Mesothelial cell of epicardium (in vitro differentiated cells): ENCODE results near the gene HAUS8. TPM values are rescaled to one million over a fixed set of nuclear protein-coding genes. Genes with fewer than 3 reads are reported as not detected.

Experiments used
- DNase-seq, 2 experiments: peaks; one replicate each; pipeline ENCODE4 v3.0.0; 2021; ENCODE audit warnings: low spot score in 2 of 2; ENCODE audit not compliant: unreplicated experiment in 2 of 2
- H3K27ac Mint-ChIP-seq: 2 replicates; pipeline ENCODE4 v1.8.0; 2021; ENCODE audit warnings: mixed read lengths
- H3K27me3 Mint-ChIP-seq: 2 replicates; pipeline ENCODE4 v1.8.0; 2021; ENCODE audit warnings: low read depth, mixed read lengths
- H3K36me3 Mint-ChIP-seq: 2 replicates; pipeline ENCODE4 v1.8.0; 2021; ENCODE audit warnings: mixed read lengths
- H3K4me1 Mint-ChIP-seq: 2 replicates; pipeline ENCODE4 v1.8.0; 2021; ENCODE audit warnings: mixed read lengths
- H3K4me3 Mint-ChIP-seq: 2 replicates; pipeline ENCODE4 v1.8.0; 2021; ENCODE audit warnings: mild to moderate bottlenecking, moderate library complexity, mixed read lengths
- H3K9me3 Mint-ChIP-seq: 2 replicates; pipeline ENCODE4 v1.8.0; 2021; ENCODE audit warnings: mixed read lengths
- total RNA-seq: library from RNA; stranded (reverse); gene quantifications from 3 replicates; pipeline ENCODE4 v1.2.1, GENCODE V29; 2021
- TF ChIP-seq, protein P1 (sequence below): fragments of 200-600 bp; sonication (generic); IDR thresholded peaks from one replicate; pipeline ENCODE4 v1.5.0; 2021; ENCODE audit warnings: antibody characterized with exemption; ENCODE audit not compliant: unreplicated experiment

The HAUS8 gene
- total RNA-seq, 1 donor from 2014 or later, result 14.7 TPM

DNA sequence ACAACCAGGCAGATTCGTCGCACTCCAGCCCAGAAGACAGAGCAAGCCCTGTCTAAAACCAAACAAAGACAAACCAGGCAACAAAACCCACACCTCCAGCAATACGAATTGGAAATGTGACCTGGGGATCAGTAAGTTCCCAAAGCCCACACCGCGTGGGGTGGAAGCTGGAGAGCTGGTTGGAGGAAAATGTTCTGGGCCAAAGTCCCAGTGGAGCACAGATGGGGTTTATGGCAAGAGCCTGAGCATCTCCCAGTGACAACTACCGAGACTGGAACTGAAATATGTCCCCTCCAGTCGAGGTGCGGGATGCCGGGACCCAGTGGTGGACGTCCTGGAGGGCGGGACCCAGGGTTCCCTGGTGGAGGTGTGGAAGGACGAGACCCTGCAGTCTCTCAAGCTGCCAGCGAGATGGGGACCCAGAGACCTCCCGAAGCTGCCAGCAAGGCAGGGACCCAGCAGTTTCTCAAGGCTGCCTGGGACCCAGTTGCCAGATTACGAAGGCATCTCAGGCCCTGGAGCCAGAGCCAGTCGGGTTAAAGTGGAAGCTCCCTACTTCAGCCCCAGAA is 26.3 kb downstream of the HAUS8 start:
- TF ChIP-seq, protein P1, sequence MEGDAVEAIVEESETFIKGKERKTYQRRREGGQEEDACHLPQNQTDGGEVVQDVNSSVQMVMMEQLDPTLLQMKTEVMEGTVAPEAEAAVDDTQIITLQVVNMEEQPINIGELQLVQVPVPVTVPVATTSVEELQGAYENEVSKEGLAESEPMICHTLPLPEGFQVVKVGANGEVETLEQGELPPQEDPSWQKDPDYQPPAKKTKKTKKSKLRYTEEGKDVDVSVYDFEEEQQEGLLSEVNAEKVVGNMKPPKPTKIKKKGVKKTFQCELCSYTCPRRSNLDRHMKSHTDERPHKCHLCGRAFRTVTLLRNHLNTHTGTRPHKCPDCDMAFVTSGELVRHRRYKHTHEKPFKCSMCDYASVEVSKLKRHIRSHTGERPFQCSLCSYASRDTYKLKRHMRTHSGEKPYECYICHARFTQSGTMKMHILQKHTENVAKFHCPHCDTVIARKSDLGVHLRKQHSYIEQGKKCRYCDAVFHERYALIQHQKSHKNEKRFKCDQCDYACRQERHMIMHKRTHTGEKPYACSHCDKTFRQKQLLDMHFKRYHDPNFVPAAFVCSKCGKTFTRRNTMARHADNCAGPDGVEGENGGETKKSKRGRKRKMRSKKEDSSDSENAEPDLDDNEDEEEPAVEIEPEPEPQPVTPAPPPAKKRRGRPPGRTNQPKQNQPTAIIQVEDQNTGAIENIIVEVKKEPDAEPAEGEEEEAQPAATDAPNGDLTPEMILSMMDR, result no peak
- H3K27me3 Mint-ChIP-seq, result no peaks in the 10 kb centered on the region
- H3K27ac Mint-ChIP-seq, result no peak overlapping the region
- no peaks in the 10 kb centered on the region for H3K4me1 Mint-ChIP-seq
- no peak for DNase-seq
- H3K9me3 Mint-ChIP-seq, result no peaks in the 10 kb centered on the region
- peaks cover 10% of the 10 kb centered on the region for H3K36me3 Mint-ChIP-seq
- no peak overlapping the region for H3K4me3 Mint-ChIP-seq

DNA sequence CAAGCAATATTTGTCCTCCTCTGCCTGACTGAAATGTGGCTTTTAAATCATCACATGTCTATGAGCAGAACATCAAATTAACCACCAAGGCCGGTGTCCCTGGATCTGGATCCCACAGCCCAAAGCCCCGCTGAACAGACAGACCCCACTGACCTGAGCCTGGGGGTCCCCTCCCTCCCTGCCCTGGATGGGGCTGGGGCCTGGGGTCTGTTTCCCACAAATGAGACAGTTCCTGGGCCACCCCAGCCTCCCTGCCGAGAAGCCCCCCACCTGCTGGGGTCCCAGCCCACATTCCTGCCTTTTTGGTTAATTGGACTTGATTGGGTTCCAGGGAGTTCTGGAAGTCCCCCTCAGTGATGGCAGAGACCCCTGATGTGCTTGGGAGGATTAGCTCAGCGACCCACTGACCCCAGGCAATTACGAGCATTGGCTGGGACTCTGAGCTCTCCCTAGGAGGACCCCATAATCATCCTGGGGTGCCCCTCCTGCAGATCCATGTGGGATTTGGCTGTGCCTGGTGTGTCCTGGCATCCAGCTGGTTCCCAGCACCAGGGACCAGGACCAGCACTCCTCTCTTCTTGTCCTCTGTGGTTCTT is 29.2 kb downstream of the HAUS8 start:
- Mint-ChIP-seq H3K36me3 (peaks cover under 1% of the 10 kb centered on the region), H3K9me3 (no peaks in the 10 kb centered on the region), H3K27ac (no peak overlapping the region), H3K27me3 (no peaks in the 10 kb centered on the region), H3K4me3 (no peak overlapping the region), H3K4me1 (no peaks in the 10 kb centered on the region)
- TF ChIP-seq, protein P1, result no peak
- no peak for DNase-seq

DNA sequence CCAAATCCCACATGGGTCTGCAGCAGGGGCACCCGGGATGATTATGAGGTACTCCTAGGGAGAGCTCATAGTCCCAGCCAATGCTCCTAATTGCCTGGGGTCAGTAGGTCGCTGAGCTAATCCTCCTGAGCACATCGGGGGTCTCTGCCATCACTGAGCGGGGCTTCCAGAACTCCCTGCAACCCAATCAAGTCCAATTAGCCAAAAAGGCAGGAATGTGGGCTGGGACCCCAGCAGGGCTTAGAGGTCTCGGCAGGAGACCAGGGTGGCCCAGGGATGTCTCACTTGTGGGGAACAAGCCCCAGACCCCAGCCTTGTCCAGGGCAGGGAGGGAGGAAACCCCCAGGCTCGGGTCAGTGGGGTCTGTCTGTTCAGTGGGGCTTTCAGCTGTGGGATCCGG is 31.5 kb downstream of the HAUS8 start:
- no peaks in the 10 kb centered on the region for H3K36me3 Mint-ChIP-seq
- no peak overlapping the region for H3K27ac Mint-ChIP-seq
- TF ChIP-seq, protein P1, result no peak
- no peaks in the 10 kb centered on the region for H3K4me1 Mint-ChIP-seq
- H3K4me3 Mint-ChIP-seq, result no peak overlapping the region
- H3K27me3 Mint-ChIP-seq, result peaks cover 6% of the 10 kb centered on the region
- no peak for DNase-seq
- H3K9me3 Mint-ChIP-seq, result no peaks in the 10 kb centered on the region

DNA sequence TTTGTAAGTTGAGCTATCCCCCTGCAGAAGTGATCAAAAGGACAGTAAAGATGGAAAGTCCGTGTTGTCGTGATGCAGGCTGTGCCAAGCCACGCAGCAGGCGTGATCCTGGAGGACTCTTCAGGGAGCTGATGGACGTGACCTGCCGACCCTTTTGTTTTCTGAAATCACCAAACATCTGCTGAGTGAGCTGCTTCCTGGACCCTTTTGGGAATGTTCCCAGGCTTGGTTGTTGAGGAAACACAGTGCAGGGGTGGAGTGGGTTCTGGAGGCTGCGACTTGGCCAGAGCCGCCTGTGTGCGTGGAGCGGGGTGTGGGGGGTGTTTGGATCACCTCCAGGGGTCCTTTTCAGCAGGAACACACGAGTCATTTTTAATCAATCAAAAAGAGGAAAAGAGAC is 33.3 kb downstream of the HAUS8 start:
- H3K9me3 Mint-ChIP-seq, result no peaks in the 10 kb centered on the region
- no peaks in the 10 kb centered on the region for H3K36me3 Mint-ChIP-seq
- H3K4me3 Mint-ChIP-seq, result no peak overlapping the region
- no peak overlapping the region for H3K27ac Mint-ChIP-seq
- TF ChIP-seq, protein P1, result no peak
- peaks cover 11% of the 10 kb centered on the region for H3K27me3 Mint-ChIP-seq
- DNase-seq, result no peak
- H3K4me1 Mint-ChIP-seq, result no peaks in the 10 kb centered on the region

DNA sequence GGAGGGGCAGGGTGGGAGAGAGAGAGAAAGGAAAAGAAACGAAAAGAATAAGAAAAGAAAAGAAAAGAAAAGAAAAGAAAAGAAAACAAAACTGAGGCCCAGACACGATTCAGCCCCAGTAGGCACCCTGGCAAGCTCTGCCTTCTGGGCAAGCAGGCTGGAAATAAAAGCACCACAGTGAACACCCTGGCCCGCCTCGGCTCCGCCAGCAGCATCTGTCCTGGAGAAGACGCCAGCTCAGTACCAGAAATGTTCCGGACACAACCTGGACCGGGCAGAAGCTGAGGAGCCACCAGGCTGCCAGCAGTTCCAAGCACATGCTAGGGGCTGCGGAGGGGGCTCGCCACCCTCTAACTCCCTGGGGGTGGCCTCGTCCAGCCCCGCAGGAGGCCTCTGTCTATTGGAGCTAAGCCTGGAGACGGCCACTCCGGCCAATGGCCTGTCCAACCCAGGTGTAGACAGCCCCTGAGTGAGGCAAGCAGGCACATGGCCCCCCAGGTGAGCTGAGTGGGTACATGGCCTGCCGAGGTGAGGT is 37.2 kb downstream of the HAUS8 start:
- Mint-ChIP-seq H3K4me3 (no peak overlapping the region), H3K27ac (no peak overlapping the region), H3K4me1 (no peaks in the 10 kb centered on the region)

More for the DNA sequence above, 37.2 kb downstream of the HAUS8 start:
- TF ChIP-seq, protein P1, result no peak
- Mint-ChIP-seq H3K9me3 (no peaks in the 10 kb centered on the region), H3K36me3 (no peaks in the 10 kb centered on the region), H3K27me3 (peaks cover 11% of the 10 kb centered on the region)
- no peak for DNase-seq
